Skeletal muscle tissue (tissue), 4 donors: ENCODE measurements around the gene MYO7B. TPM values are rescaled to one million over a fixed set of nuclear protein-coding genes. Genes with fewer than 3 reads are reported as not detected.

ENCODE experiments used
- H3K27ac ChIP-seq: one replicate; pipeline ENCODE4 v1.7.0; 2013; ENCODE audit warnings: mild to moderate bottlenecking, low read depth, low read length, inconsistent platforms
- H3K27me3 ChIP-seq, 3 donors: one replicate each; pipeline ENCODE4 v1.7.0; 2013; ENCODE audit warnings: low read length in 3 of 3; ENCODE audit not compliant: control insufficient read depth in 3 of 3, insufficient read depth in 3 of 3
- H3K36me3 ChIP-seq, 3 donors: one replicate each; pipeline ENCODE4 v1.7.0; 2013; ENCODE audit warnings: low read length in 3 of 3; ENCODE audit not compliant: control insufficient read depth in 3 of 3, insufficient read depth in 3 of 3
- H3K4me1 ChIP-seq, 3 donors: one replicate each; pipeline ENCODE4 v1.7.0; 2013; ENCODE audit warnings: low read length in 3 of 3, mild to moderate bottlenecking in 3 of 3; ENCODE audit not compliant: control insufficient read depth in 3 of 3, insufficient read depth in 3 of 3
- H3K4me3 ChIP-seq, 3 donors: one replicate each; pipeline ENCODE4 v1.7.0; 2013; ENCODE audit warnings: low read length in 3 of 3
- H3K9ac ChIP-seq, 3 donors: one replicate each; pipeline ENCODE4 v1.7.0; 2013; ENCODE audit warnings: low read length in 3 of 3, mild to moderate bottlenecking in 3 of 3, moderate library complexity in 2 of 3, low read depth in 1 of 3
- H3K9me3 ChIP-seq, 3 donors: one replicate each; pipeline ENCODE4 v1.7.0; 2013; ENCODE audit warnings: low read length in 3 of 3; ENCODE audit not compliant: control insufficient read depth in 3 of 3
- total RNA-seq: library from RNA; depleted of rRNA; stranded (reverse); fragments of >200 nt; gene quantifications from one replicate; pipeline ENCODE4 v1.2.3, GENCODE V29; 2014
- donor health status: Osteomylitis.

The MYO7B gene
- total RNA-seq, 1 donor from 2014 or later = 1.0 TPM

- no peaks in the 10 kb centered on the region for H3K36me3 ChIP-seq
- H3K9me3 ChIP-seq = no peaks in the 10 kb centered on the region
- H3K9ac ChIP-seq = no peak overlapping the region
- peaks cover 0 to 6% (median 5%) of the 10 kb centered on the region in 3 donors for H3K27me3 ChIP-seq
- no peak overlapping the region for H3K27ac ChIP-seq
- H3K4me1 ChIP-seq = no peaks in the 10 kb centered on the region
- H3K4me3 ChIP-seq = no peak overlapping the region
These were observed 85.4 kb downstream of the MYO7B start for GRCh38 chr2:127620866-127621265.

DNA sequence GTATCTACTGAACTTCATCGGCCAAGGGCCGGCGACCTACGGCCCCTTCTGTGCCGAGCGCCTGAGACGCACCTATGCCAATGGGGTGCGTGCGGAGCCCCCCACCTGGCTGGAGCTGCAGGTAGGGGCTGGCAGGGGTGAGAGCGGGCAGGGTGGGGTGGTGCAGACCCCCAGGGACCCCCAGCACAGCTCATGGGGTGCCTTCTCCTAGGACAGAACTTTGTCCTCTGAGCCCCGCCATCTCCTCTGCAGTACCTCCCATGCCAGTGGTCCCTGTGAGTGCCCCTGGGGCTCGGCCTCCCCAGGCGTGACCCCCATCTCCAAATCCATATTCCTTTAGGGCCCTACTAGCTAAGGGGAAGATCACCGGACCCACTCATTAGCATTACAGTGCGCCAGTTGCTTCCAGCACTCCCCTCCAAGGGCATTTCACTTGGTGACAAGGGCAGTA lies 86.5 kb downstream of the MYO7B start:
- no peaks in the 10 kb centered on the region for H3K9me3 ChIP-seq
- no peaks in the 10 kb centered on the region for H3K36me3 ChIP-seq
- H3K27ac ChIP-seq = no peak overlapping the region
- no peak overlapping the region for H3K4me3 ChIP-seq
- no peaks in the 10 kb centered on the region for H3K4me1 ChIP-seq
- H3K9ac ChIP-seq = no peak overlapping the region
- peaks cover 0 to 6% (median 5%) of the 10 kb centered on the region in 3 donors for H3K27me3 ChIP-seq

GRCh38 chr2:127622561-127623387 lies 87.3 kb downstream of the MYO7B start:
- H3K27ac ChIP-seq = no peak overlapping the region
- H3K27me3 ChIP-seq = peaks cover 0 to 8% (median 6%) of the 10 kb centered on the region in 3 donors
- no peaks in the 10 kb centered on the region for H3K4me1 ChIP-seq
- no peaks in the 10 kb centered on the region for H3K36me3 ChIP-seq
- H3K9me3 ChIP-seq = no peaks in the 10 kb centered on the region
- no peak overlapping the region for H3K4me3 ChIP-seq
- no peak overlapping the region for H3K9ac ChIP-seq

GRCh38 chr2:127623388-127624319 lies 88.2 kb downstream of the MYO7B start:
- Histone ChIP-seq H3K4me3 (no peak overlapping the region), H3K4me1 (no peaks in the 10 kb centered on the region), H3K9me3 (no peaks in the 10 kb centered on the region), H3K9ac (no peak overlapping the region), H3K27ac (no peak overlapping the region), H3K36me3 (no peaks in the 10 kb centered on the region), H3K27me3 (peaks cover 0 to 8% (median 6%) of the 10 kb centered on the region in 3 donors)

GRCh38 chr2:127624320-127624755 lies 88.9 kb downstream of the MYO7B start:
- H3K27ac ChIP-seq = no peak overlapping the region
- H3K4me3 ChIP-seq = no peak overlapping the region
- H3K27me3 ChIP-seq = peaks cover 0 to 8% (median 6%) of the 10 kb centered on the region in 3 donors
- H3K9me3 ChIP-seq = no peaks in the 10 kb centered on the region
- H3K9ac ChIP-seq = no peak overlapping the region
- no peaks in the 10 kb centered on the region for H3K4me1 ChIP-seq
- H3K36me3 ChIP-seq = no peaks in the 10 kb centered on the region

GRCh38 chr2:127624756-127625571 lies 89.5 kb downstream of the MYO7B start:
- H3K27me3 ChIP-seq = peaks cover 0 to 7% (median 2%) of the 10 kb centered on the region in 3 donors

GRCh38 chr2:127625572-127625951 lies 90.1 kb downstream of the MYO7B start:
- H3K4me1 ChIP-seq = no peaks in the 10 kb centered on the region
- peaks cover 0 to 5% (median 0%) of the 10 kb centered on the region in 3 donors for H3K27me3 ChIP-seq
- H3K27ac ChIP-seq = no peak overlapping the region
- no peaks in the 10 kb centered on the region for H3K36me3 ChIP-seq
- no peaks in the 10 kb centered on the region for H3K9me3 ChIP-seq
- H3K9ac ChIP-seq = no peak overlapping the region
- no peak overlapping the region for H3K4me3 ChIP-seq

More at GRCh38 chr2:127624756-127625571, 89.5 kb downstream of the MYO7B start:
- Histone ChIP-seq H3K9ac (no peak overlapping the region), H3K4me3 (no peak overlapping the region), H3K36me3 (no peaks in the 10 kb centered on the region), H3K4me1 (no peaks in the 10 kb centered on the region), H3K9me3 (no peaks in the 10 kb centered on the region), H3K27ac (no peak overlapping the region)

DNA sequence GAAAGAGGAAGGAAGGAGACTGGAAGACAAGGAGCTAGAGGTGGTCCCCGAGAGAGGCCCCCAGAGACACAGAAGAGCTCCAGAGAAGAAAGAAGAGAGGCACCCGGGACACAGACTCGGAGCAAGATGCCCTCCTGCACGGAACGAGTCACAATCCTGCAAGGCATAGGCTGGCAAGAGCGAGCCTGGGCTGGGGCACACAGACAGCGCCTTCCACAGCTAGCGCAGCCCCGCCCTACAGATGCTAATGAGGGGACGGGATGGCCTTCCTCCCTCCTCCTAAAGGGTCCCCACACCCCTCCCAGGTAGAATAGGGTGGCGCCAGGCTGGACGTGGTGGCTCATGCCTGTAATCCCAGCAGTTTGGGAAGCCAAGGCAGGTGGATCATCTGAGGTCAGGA lies 90.7 kb downstream of the MYO7B start:
- no peak overlapping the region for H3K27ac ChIP-seq
- peaks cover 0 to 1% (median 0%) of the 10 kb centered on the region in 3 donors for H3K4me1 ChIP-seq
- no peaks in the 10 kb centered on the region for H3K9me3 ChIP-seq
- no peaks in the 10 kb centered on the region for H3K36me3 ChIP-seq
- H3K4me3 ChIP-seq = no peak overlapping the region
- no peak overlapping the region for H3K9ac ChIP-seq
- peaks cover 0 to 5% (median 0%) of the 10 kb centered on the region in 3 donors for H3K27me3 ChIP-seq

GRCh38 chr2:127626917-127627739 lies 91.6 kb downstream of the MYO7B start:
- Histone ChIP-seq H3K9me3 (no peaks in the 10 kb centered on the region), H3K9ac (no peak overlapping the region), H3K4me1 (peaks cover 0 to 8% (median 0%) of the 10 kb centered on the region in 3 donors), H3K36me3 (no peaks in the 10 kb centered on the region), H3K4me3 (no peak overlapping the region), H3K27me3 (peaks cover 0 to 5% (median 0%) of the 10 kb centered on the region in 3 donors), H3K27ac (no peak overlapping the region)
